ENCODE data around the gene PPP1R9A.

Gene PPP1R9A

GRCh38 chr7:94941844-94942632 lies 34.6 kb downstream of the PPP1R9A start:
- Mint-ChIP-seq H3K27me3 (peaks cover 15% of the 10 kb centered on the region), H3K4me1 (no peaks in the 10 kb centered on the region), H3K9me3 (no peaks in the 10 kb centered on the region), H3K27ac (no peak overlapping the region), H3K4me3 (no peak overlapping the region), H3K36me3 (no peaks in the 10 kb centered on the region)
- no peak for ATAC-seq

- Mint-ChIP-seq H3K27ac (no peak overlapping the region), H3K4me1 (no peaks in the 10 kb centered on the region), H3K27me3 (peaks cover 4% of the 10 kb centered on the region), H3K9me3 (no peaks in the 10 kb centered on the region), H3K36me3 (no peaks in the 10 kb centered on the region), H3K4me3 (no peak overlapping the region)
- ATAC-seq: no peak
Measured at GRCh38 chr7:94943134-94943533, 35.7 kb downstream of the PPP1R9A start.

- H3K27me3 Mint-ChIP-seq: no peaks in the 10 kb centered on the region
- no peaks in the 10 kb centered on the region for H3K4me1 Mint-ChIP-seq
- peak; percentile 36 for ATAC-seq
- H3K4me3 Mint-ChIP-seq: no peak overlapping the region
- H3K27ac Mint-ChIP-seq: no peak overlapping the region
- no peaks in the 10 kb centered on the region for H3K9me3 Mint-ChIP-seq
- no peaks in the 10 kb centered on the region for H3K36me3 Mint-ChIP-seq
Measured at GRCh38 chr7:94949532-94949931, 42.1 kb downstream of the PPP1R9A start.

- no peaks in the 10 kb centered on the region for H3K9me3 Mint-ChIP-seq
- no peak for ATAC-seq
- H3K27ac Mint-ChIP-seq: no peak overlapping the region
- H3K4me3 Mint-ChIP-seq: no peak overlapping the region
- no peaks in the 10 kb centered on the region for H3K4me1 Mint-ChIP-seq
- H3K36me3 Mint-ChIP-seq: no peaks in the 10 kb centered on the region
- no peaks in the 10 kb centered on the region for H3K27me3 Mint-ChIP-seq
Measured at GRCh38 chr7:94955807-94956206, 48.4 kb downstream of the PPP1R9A start.

GRCh38 chr7:94957061-94957460 lies 49.7 kb downstream of the PPP1R9A start:
- H3K27me3 Mint-ChIP-seq: no peaks in the 10 kb centered on the region
- no peak for ATAC-seq
- no peaks in the 10 kb centered on the region for H3K4me1 Mint-ChIP-seq
- no peaks in the 10 kb centered on the region for H3K9me3 Mint-ChIP-seq
- no peak overlapping the region for H3K27ac Mint-ChIP-seq
- no peak overlapping the region for H3K4me3 Mint-ChIP-seq
- H3K36me3 Mint-ChIP-seq: no peaks in the 10 kb centered on the region

- Mint-ChIP-seq H3K9me3 (peaks cover 3% of the 10 kb centered on the region), H3K4me1 (no peaks in the 10 kb centered on the region), H3K27ac (no peak overlapping the region), H3K36me3 (no peaks in the 10 kb centered on the region), H3K4me3 (no peak overlapping the region), H3K27me3 (no peaks in the 10 kb centered on the region)
- ATAC-seq: no peak
Measured at GRCh38 chr7:94962661-94963060, 55.3 kb downstream of the PPP1R9A start.

- Mint-ChIP-seq H3K4me3 (no peak overlapping the region), H3K36me3 (no peaks in the 10 kb centered on the region), H3K4me1 (no peaks in the 10 kb centered on the region), H3K27me3 (no peaks in the 10 kb centered on the region), H3K27ac (no peak overlapping the region), H3K9me3 (peaks cover 6% of the 10 kb centered on the region)
- no peak for ATAC-seq
Measured at GRCh38 chr7:94969434-94970084, 62.2 kb downstream of the PPP1R9A start.

- H3K36me3 Mint-ChIP-seq: no peaks in the 10 kb centered on the region
- H3K4me1 Mint-ChIP-seq: no peaks in the 10 kb centered on the region
- peaks cover 6% of the 10 kb centered on the region for H3K9me3 Mint-ChIP-seq
- H3K27me3 Mint-ChIP-seq: no peaks in the 10 kb centered on the region
- ATAC-seq: no peak
- H3K27ac Mint-ChIP-seq: no peak overlapping the region
- no peak overlapping the region for H3K4me3 Mint-ChIP-seq
Measured at GRCh38 chr7:94970085-94970576, 62.7 kb downstream of the PPP1R9A start.

GRCh38 chr7:94971051-94971867 lies 63.9 kb downstream of the PPP1R9A start:
- H3K27me3 Mint-ChIP-seq: no peaks in the 10 kb centered on the region
- no peaks in the 10 kb centered on the region for H3K4me1 Mint-ChIP-seq
- no peak for ATAC-seq
- no peak overlapping the region for H3K4me3 Mint-ChIP-seq
- H3K27ac Mint-ChIP-seq: no peak overlapping the region
- peaks cover 3% of the 10 kb centered on the region for H3K9me3 Mint-ChIP-seq
- H3K36me3 Mint-ChIP-seq: no peaks in the 10 kb centered on the region

- Mint-ChIP-seq H3K9me3 (peaks cover 3% of the 10 kb centered on the region), H3K4me3 (no peak overlapping the region), H3K27ac (no peak overlapping the region), H3K4me1 (no peaks in the 10 kb centered on the region), H3K36me3 (no peaks in the 10 kb centered on the region), H3K27me3 (no peaks in the 10 kb centered on the region)
- no peak for ATAC-seq
Measured at GRCh38 chr7:94972296-94972695, 64.9 kb downstream of the PPP1R9A start.

- H3K4me3 Mint-ChIP-seq: no peak overlapping the region
- no peaks in the 10 kb centered on the region for H3K27me3 Mint-ChIP-seq
- ATAC-seq: no peak
- no peaks in the 10 kb centered on the region for H3K36me3 Mint-ChIP-seq
- no peaks in the 10 kb centered on the region for H3K4me1 Mint-ChIP-seq
- no peaks in the 10 kb centered on the region for H3K9me3 Mint-ChIP-seq
- no peak overlapping the region for H3K27ac Mint-ChIP-seq
Measured at GRCh38 chr7:94973844-94974243, 66.5 kb downstream of the PPP1R9A start.

GRCh38 chr7:94974423-94974822 lies 67.0 kb downstream of the PPP1R9A start:
- no peak overlapping the region for H3K4me3 Mint-ChIP-seq
- no peaks in the 10 kb centered on the region for H3K4me1 Mint-ChIP-seq
- no peaks in the 10 kb centered on the region for H3K36me3 Mint-ChIP-seq
- H3K27me3 Mint-ChIP-seq: no peaks in the 10 kb centered on the region
- H3K9me3 Mint-ChIP-seq: no peaks in the 10 kb centered on the region
- ATAC-seq: no peak
- no peak overlapping the region for H3K27ac Mint-ChIP-seq

- no peaks in the 10 kb centered on the region for H3K9me3 Mint-ChIP-seq
- H3K4me1 Mint-ChIP-seq: no peaks in the 10 kb centered on the region
- H3K36me3 Mint-ChIP-seq: no peaks in the 10 kb centered on the region
- H3K27ac Mint-ChIP-seq: no peak overlapping the region
- H3K4me3 Mint-ChIP-seq: no peak overlapping the region
- ATAC-seq: no peak
- H3K27me3 Mint-ChIP-seq: no peaks in the 10 kb centered on the region
Measured at GRCh38 chr7:94975336-94975735, 67.9 kb downstream of the PPP1R9A start.

- no peak overlapping the region for H3K4me3 Mint-ChIP-seq
- peaks cover 3% of the 10 kb centered on the region for H3K9me3 Mint-ChIP-seq
- no peak overlapping the region for H3K27ac Mint-ChIP-seq
- no peaks in the 10 kb centered on the region for H3K27me3 Mint-ChIP-seq
- ATAC-seq: no peak
- no peaks in the 10 kb centered on the region for H3K36me3 Mint-ChIP-seq
- H3K4me1 Mint-ChIP-seq: no peaks in the 10 kb centered on the region
Measured at GRCh38 chr7:94980418-94981142, 73.2 kb downstream of the PPP1R9A start.

GRCh38 chr7:94995921-94996320 lies 88.5 kb downstream of the PPP1R9A start:
- ATAC-seq: no peak
- Mint-ChIP-seq H3K9me3 (no peaks in the 10 kb centered on the region), H3K27ac (no peak overlapping the region), H3K36me3 (no peaks in the 10 kb centered on the region), H3K27me3 (no peaks in the 10 kb centered on the region), H3K4me1 (no peaks in the 10 kb centered on the region), H3K4me3 (no peak overlapping the region)

Measured in stimulated activated memory B cell treated with anti-CD40 and anti-IgM and Interleukin-4, amounts not matched to agents 10 μg/mL and 1 μg/mL and 100 μg/mL, for 72 hours (primary cell).